Epidermal melanocyte (primary cell): Measurements from ENCODE around the gene NBPF10.
"Not testable (repeated sequence)": the region's sequence is repeated elsewhere in the genome, so short reads cannot be mapped to it uniquely, and the experiment has no call there.

ENCODE experiments used
- DNase-seq: peaks from one replicate; pipeline ENCODE4 v3.0.0; 2011; ENCODE audit warnings: low spot score; ENCODE audit not compliant: insufficient read length

The NBPF10 gene

GRCh38 chr1:146144465-146144864 is at the start of gene NBPF10:
NBPF10 (minus strand) TSS chr1:146144804; CDS start chr1:146144769, 35 bp downstream.
- DNase-seq = not testable (repeated sequence)

GRCh38 chr1:146174531-146174930 is 29.9 kb upstream of the NBPF10 start:
- not testable (repeated sequence) for DNase-seq

- not testable (repeated sequence) for DNase-seq
These were observed 23.1 kb upstream of the NBPF10 start for GRCh38 chr1:146167740-146168139.

GRCh38 chr1:146167273-146167672 is 22.7 kb upstream of the NBPF10 start:
- not testable (repeated sequence) for DNase-seq
